Mesenchymal stem cell (in vitro differentiated cells and primary cell): ENCODE data around the gene GOLM1. TPM values are rescaled to one million over a fixed set of nuclear protein-coding genes. Genes with fewer than 3 reads are reported as not detected.
A peak's percentile ranks its signal among the peaks of the same experiment; 100 is the strongest.

Experiments
- DNase-seq: peaks from one replicate; pipeline ENCODE4 v3.0.0-alpha.2; 2013
- H2AFZ ChIP-seq: one replicate; pipeline ENCODE4 v1.6.1; 2013; ENCODE audit warnings: low read depth, mild to moderate bottlenecking, control low read depth, inconsistent platforms, low read length, moderate library complexity
- H2AK5ac ChIP-seq: 2 replicates; pipeline ENCODE4 v1.6.1; 2013; ENCODE audit warnings: low read length, moderate library complexity, mild to moderate bottlenecking, inconsistent platforms; ENCODE audit not compliant: severe bottlenecking
- H2BK120ac ChIP-seq: one replicate; pipeline ENCODE4 v1.6.1; 2013; ENCODE audit warnings: low read depth, mild to moderate bottlenecking, inconsistent platforms, low read length, moderate library complexity
- H2BK12ac ChIP-seq, 2 experiments: one replicate each; pipeline ENCODE4 v1.6.1; 2013; ENCODE audit warnings: inconsistent platforms in 2 of 2, low read length in 2 of 2, mild to moderate bottlenecking in 2 of 2, moderate library complexity in 2 of 2, control low read depth in 1 of 2
- H2BK15ac ChIP-seq: one replicate; pipeline ENCODE4 v1.6.1; 2013; ENCODE audit warnings: mild to moderate bottlenecking, low read depth, inconsistent platforms; ENCODE audit not compliant: poor library complexity, severe bottlenecking
- H2BK5ac ChIP-seq: 2 replicates; pipeline ENCODE4 v1.6.1; 2013; ENCODE audit warnings: low read depth, mild to moderate bottlenecking, low read length, control low read depth, inconsistent platforms; ENCODE audit not compliant: poor library complexity, severe bottlenecking
- H3K14ac ChIP-seq, 2 experiments: one replicate each; pipeline ENCODE4 v1.6.1; 2013; ENCODE audit warnings: inconsistent platforms in 2 of 2, low read length in 2 of 2, control low read depth in 1 of 2, mild to moderate bottlenecking in 1 of 2, moderate library complexity in 1 of 2
- H3K18ac ChIP-seq, 2 experiments: one replicate each; pipeline ENCODE4 v1.6.1; 2013; ENCODE audit warnings: inconsistent platforms in 2 of 2, low read length in 2 of 2, control low read depth in 1 of 2, low read depth in 1 of 2, mild to moderate bottlenecking in 1 of 2
- H3K23ac ChIP-seq, 2 experiments: one replicate each; pipeline ENCODE4 v1.6.1; 2013; ENCODE audit warnings: inconsistent platforms in 2 of 2, low read length in 2 of 2, mild to moderate bottlenecking in 2 of 2, moderate library complexity in 2 of 2, control low read depth in 1 of 2
- H3K27ac ChIP-seq: 2 replicates; pipeline ENCODE4 v1.5.1; 2013; ENCODE audit warnings: mild to moderate bottlenecking, moderate library complexity, low read length, control low read depth, inconsistent platforms; ENCODE audit not compliant: poor library complexity, severe bottlenecking
- H3K27me3 ChIP-seq, 2 experiments: 2 replicates each; pipeline versions ENCODE4 v1.6.1 to v1.7.0; 2013; ENCODE audit warnings: low read length in 2 of 2, mild to moderate bottlenecking in 2 of 2, moderate library complexity in 2 of 2, control low read depth in 1 of 2, inconsistent platforms in 1 of 2; ENCODE audit not compliant: control insufficient read depth in 1 of 2, insufficient read depth in 1 of 2
- H3K36me3 ChIP-seq, 2 experiments: 2 replicates each; pipeline versions ENCODE4 v1.6.1 to v1.7.0; 2013; ENCODE audit warnings: low read length in 2 of 2, control low read depth in 1 of 2, inconsistent platforms in 1 of 2, low read depth in 1 of 2, mild to moderate bottlenecking in 1 of 2; ENCODE audit not compliant: insufficient read depth in 2 of 2, control insufficient read depth in 1 of 2
- H3K4ac ChIP-seq, 2 experiments: one replicate each; pipeline ENCODE4 v1.6.1; 2013; ENCODE audit warnings: inconsistent platforms in 2 of 2, low read length in 2 of 2, mild to moderate bottlenecking in 2 of 2, moderate library complexity in 2 of 2, control low read depth in 1 of 2, low read depth in 1 of 2
- H3K4me1 ChIP-seq: 2 replicates; pipeline ENCODE4 v1.6.1; 2013; ENCODE audit warnings: low read depth, low read length, control low read depth; ENCODE audit not compliant: control insufficient read depth, insufficient read depth
- H3K4me2 ChIP-seq: 2 replicates; pipeline ENCODE4 v1.6.1; 2013; ENCODE audit warnings: low read length, mild to moderate bottlenecking, inconsistent platforms; ENCODE audit not compliant: poor library complexity, severe bottlenecking
- H3K4me3 ChIP-seq, 2 experiments: 2 replicates each; pipeline versions ENCODE4 v1.5.1 to v1.7.0; 2013; ENCODE audit warnings: low read length in 2 of 2, mild to moderate bottlenecking in 2 of 2, control low read depth in 1 of 2, low read depth in 1 of 2; ENCODE audit not compliant: insufficient read depth in 1 of 2
- H3K79me1 ChIP-seq: replicated peaks from 2 replicates; pipeline ENCODE4 v1.6.1; 2013; ENCODE audit warnings: mild to moderate bottlenecking, control low read depth, low read length, inconsistent platforms; ENCODE audit not compliant: poor library complexity, severe bottlenecking
- H3K9ac ChIP-seq: 2 replicates; pipeline ENCODE4 v1.7.0; 2013; ENCODE audit warnings: mild to moderate bottlenecking, low read length, moderate library complexity
- H3K9me3 ChIP-seq: 2 replicates; pipeline ENCODE4 v1.7.0; 2013; ENCODE audit warnings: mild to moderate bottlenecking, low read length; ENCODE audit not compliant: control insufficient read depth
- H4K8ac ChIP-seq: one replicate; pipeline ENCODE4 v1.6.1; 2013; ENCODE audit warnings: inconsistent platforms, mild to moderate bottlenecking, low read length, moderate library complexity
- H4K91ac ChIP-seq: one replicate; pipeline ENCODE4 v1.6.1; 2013; ENCODE audit warnings: mild to moderate bottlenecking, low read length, inconsistent platforms
- whole genome bisulfite sequencing: methylation state at CpG from one replicate; pipeline ENCODE4 v1.1.7; 2013; ENCODE audit warnings: mixed read lengths; 5-methylcytosine and 5-hydroxymethylcytosine counted together
- small RNA-seq: library from polyadenylated mRNA; stranded (forward); fragments of <200 nt; extraction: miRNeasy Mini kit (QIAGEN cat#:217004); gene quantifications from one replicate; pipeline ENCODE3, GENCODE V24; 2013; ENCODE audit warnings: low read depth

The GOLM1 gene

GRCh38 chr9:85981369-85981768, 118.0 kb downstream of the GOLM1 start:
- Histone ChIP-seq H3K4me2 (no peak overlapping the region), H2AK5ac (no peak overlapping the region), H3K9ac (no peak overlapping the region), H3K18ac (no peak overlapping the region), H3K14ac (no peak overlapping the region), H3K23ac (no peak overlapping the region), H3K79me1 (peaks cover 13% of the 10 kb centered on the region), H2BK5ac (no peak overlapping the region), H3K4me3 (no peak overlapping the region), H3K9me3 (no peaks in the 10 kb centered on the region), H3K27ac (no peak overlapping the region), H4K91ac (no peak overlapping the region), H3K4me1 (no peaks in the 10 kb centered on the region), H2BK120ac (no peak overlapping the region), H4K8ac (no peak overlapping the region), H2BK12ac (no peak overlapping the region), H3K27me3 (no peaks in the 10 kb centered on the region), H2BK15ac (no peak overlapping the region), H2AFZ (no peak overlapping the region), H3K4ac (no peak overlapping the region), H3K36me3 (peaks cover 7 to 90% of the 10 kb centered on the region in 2 experiments)
- DNase-seq = no peak
- WGBS = 100% methylated on average over 1 of the region's 3 CpGs

GRCh38 chr9:85978496-85978895, 120.9 kb downstream of the GOLM1 start:
- no peak overlapping the region for H4K91ac ChIP-seq
- no peak overlapping the region for H3K27ac ChIP-seq
- H2AFZ ChIP-seq = no peak overlapping the region
- no peak overlapping the region for H3K14ac ChIP-seq
- H3K9me3 ChIP-seq = no peaks in the 10 kb centered on the region
- H3K4me2 ChIP-seq = no peak overlapping the region
- no peak overlapping the region for H4K8ac ChIP-seq
- no peak overlapping the region for H3K9ac ChIP-seq
- H2BK120ac ChIP-seq = no peak overlapping the region
- no peak overlapping the region for H2BK5ac ChIP-seq
- 95% methylated on average over 3 of the region's 4 CpGs for WGBS
- peaks cover 7 to 92% of the 10 kb centered on the region in 2 experiments for H3K36me3 ChIP-seq
- H2AK5ac ChIP-seq = no peak overlapping the region
- no peak overlapping the region for H3K18ac ChIP-seq
- peak; percentile 8 for DNase-seq
- H3K23ac ChIP-seq = no peak overlapping the region
- no peak overlapping the region for H2BK15ac ChIP-seq
- H3K4me1 ChIP-seq = no peaks in the 10 kb centered on the region
- H3K79me1 ChIP-seq = peaks cover 11% of the 10 kb centered on the region
- no peak overlapping the region for H2BK12ac ChIP-seq
- H3K4me3 ChIP-seq = no peak overlapping the region
- no peak overlapping the region for H3K4ac ChIP-seq
- H3K27me3 ChIP-seq = no peaks in the 10 kb centered on the region

Small RNA genes within 50 kb of the gene (small RNA-seq; reads per million reads assigned to genes)
- not detected for gene AL161447.1
